ENCODE measurements around the gene NOXA1.
A peak's percentile ranks its signal among the peaks of the same experiment; 100 is the strongest.

Gene NOXA1

DNA sequence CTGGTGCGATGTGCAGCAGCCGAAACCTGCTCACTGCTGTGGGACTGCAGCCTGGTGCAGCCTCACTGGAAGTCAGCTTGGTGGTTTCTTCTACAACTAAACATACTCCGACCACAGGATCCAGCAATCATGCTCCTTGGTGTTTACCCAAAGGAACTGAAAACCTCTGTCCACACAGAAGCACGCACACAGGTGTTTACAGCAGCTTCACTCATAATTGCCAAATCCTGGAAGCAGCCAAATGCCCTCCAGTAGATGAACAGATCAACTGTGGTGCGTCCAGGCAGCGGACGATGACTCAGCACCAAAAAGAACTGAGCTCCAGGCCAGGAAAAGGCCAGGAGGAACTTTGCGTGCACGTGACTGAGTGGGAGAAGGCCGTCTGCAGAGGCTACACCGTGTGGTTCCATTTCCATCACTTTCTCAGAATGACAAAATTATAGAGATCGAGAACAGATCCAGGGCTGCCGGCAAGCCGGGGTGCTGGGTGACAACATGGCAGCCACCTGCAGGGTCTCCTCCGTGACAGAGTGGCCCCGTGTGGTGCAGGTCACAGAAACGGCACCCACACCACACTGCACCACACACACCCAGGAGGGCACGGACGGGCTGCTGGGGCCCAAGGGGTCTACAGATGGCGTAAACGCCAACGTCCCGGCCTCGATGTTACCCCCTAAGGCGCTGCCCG lies 59.0 kb downstream of the NOXA1 start:
- DNase-seq (ENCODE audit: low spot score) (peak; percentile 82), FAIRE-seq (no peak)

All from urothelium cell line (cell line).